ENCODE data around the gene NRXN3.

DNA sequence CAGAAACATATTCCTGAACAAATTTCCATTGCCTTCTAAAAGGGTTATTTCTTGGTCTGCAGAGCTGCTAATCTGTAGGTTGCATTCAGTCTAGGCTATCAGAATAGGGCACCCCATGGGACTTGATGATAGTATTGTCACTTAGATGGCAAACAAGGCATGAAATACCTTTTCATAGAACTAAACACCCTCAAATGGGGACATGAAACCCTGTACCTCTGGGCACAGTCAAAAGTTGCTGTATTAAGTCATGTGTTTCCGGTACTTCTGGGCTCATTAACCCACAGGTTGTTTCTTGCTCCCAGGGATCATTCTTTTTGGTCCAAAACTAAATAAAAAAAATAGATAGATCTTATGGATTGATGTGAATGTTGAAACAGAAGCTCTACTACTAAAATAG is 930.4 kb downstream of the NRXN3 start:
- TF ChIP-seq, protein P1, sequence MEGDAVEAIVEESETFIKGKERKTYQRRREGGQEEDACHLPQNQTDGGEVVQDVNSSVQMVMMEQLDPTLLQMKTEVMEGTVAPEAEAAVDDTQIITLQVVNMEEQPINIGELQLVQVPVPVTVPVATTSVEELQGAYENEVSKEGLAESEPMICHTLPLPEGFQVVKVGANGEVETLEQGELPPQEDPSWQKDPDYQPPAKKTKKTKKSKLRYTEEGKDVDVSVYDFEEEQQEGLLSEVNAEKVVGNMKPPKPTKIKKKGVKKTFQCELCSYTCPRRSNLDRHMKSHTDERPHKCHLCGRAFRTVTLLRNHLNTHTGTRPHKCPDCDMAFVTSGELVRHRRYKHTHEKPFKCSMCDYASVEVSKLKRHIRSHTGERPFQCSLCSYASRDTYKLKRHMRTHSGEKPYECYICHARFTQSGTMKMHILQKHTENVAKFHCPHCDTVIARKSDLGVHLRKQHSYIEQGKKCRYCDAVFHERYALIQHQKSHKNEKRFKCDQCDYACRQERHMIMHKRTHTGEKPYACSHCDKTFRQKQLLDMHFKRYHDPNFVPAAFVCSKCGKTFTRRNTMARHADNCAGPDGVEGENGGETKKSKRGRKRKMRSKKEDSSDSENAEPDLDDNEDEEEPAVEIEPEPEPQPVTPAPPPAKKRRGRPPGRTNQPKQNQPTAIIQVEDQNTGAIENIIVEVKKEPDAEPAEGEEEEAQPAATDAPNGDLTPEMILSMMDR (IDR thresholded peaks at IDR 0.05; ENCODE audit: insufficient read depth, low read depth, low read length): no peak
- TF ChIP-seq EZH2 (IDR thresholded peaks at IDR 0.05; ENCODE audit: insufficient read depth, low read length): no peak

All from astrocyte (in vitro differentiated cells and primary cell).